Heart left ventricle (tissue), 16 donors: Measurements from ENCODE around the gene CUL7. TPM values are rescaled to one million over a fixed set of nuclear protein-coding genes. Genes with fewer than 3 reads are reported as not detected.

ENCODE experiments used
- ATAC-seq, 4 donors: fragments of 200-7000 bp; cut with Tn5 transposase; one replicate each; pipeline ENCODE4 v1.9.1; 2020 to 2022; ENCODE audit warnings: moderate library complexity in 4 of 4, mild to moderate bottlenecking in 3 of 4, moderate number of reproducible peaks in 1 of 4
- DNase-seq, 5 donors: peaks; one replicate each; pipeline ENCODE4 v3.0.0-alpha.2; 2020
- H3K27ac ChIP-seq, 12 donors: fragments of 200-600 bp; sonication (generic) in 4 of 12; one replicate each; pipeline versions ENCODE4 v1.5.0 to v1.8.0; 2016 to 2022; ENCODE audit warnings: mild to moderate bottlenecking in 2 of 12
- H3K27me3 ChIP-seq, 9 donors: fragments of 200-600 bp; sonication (generic) in 2 of 9; one replicate each; pipeline versions ENCODE4 v1.5.1 to v1.8.0; 2016 to 2022; ENCODE audit warnings: mild to moderate bottlenecking in 3 of 9
- H3K36me3 ChIP-seq, 9 donors: fragments of 200-600 bp; sonication (generic) in 2 of 9; one replicate each; pipeline versions ENCODE4 v1.5.0 to v1.8.0; 2018 to 2022; ENCODE audit warnings: mild to moderate bottlenecking in 2 of 9
- H3K4me1 ChIP-seq, 12 donors: fragments of 200-600 bp; sonication (generic) in 4 of 12; one replicate each; pipeline versions ENCODE4 v1.5.0 to v1.8.0; 2016 to 2022; ENCODE audit warnings: mild to moderate bottlenecking in 3 of 12
- H3K4me3 ChIP-seq, 12 donors: fragments of 200-600 bp; sonication (generic) in 4 of 12; one replicate each; pipeline versions ENCODE4 v1.5.0 to v1.8.0; 2017 to 2022; ENCODE audit warnings: mild to moderate bottlenecking in 9 of 12, moderate library complexity in 4 of 12
- H3K9me3 ChIP-seq, 12 donors: fragments of 200-600 bp; sonication (generic) in 4 of 12; one replicate each; pipeline versions ENCODE4 v1.5.0 to v1.8.0; 2016 to 2022; ENCODE audit warnings: mild to moderate bottlenecking in 1 of 12
- POLR2A ChIP-seq, 2 donors: fragments of 450-650 bp; IDR thresholded peaks; one replicate each; pipeline ENCODE4 v1.6.1; 2017; ENCODE audit warnings: antibody characterized with exemption in 2 of 2, mild to moderate bottlenecking in 2 of 2, moderate library complexity in 2 of 2
- WGBS, 4 donors: extraction: QIAGEN DNeasy Blood & Tissue Kit in 2 of 4; methylation state at CpG; one replicate each; pipeline versions ENCODE4 v1.1.5 to v1.1.7; 2013 to 2018; 5-methylcytosine and 5-hydroxymethylcytosine counted together
- intact Hi-C, 10 donors: fragments of 100-400 bp; cut with DNase I; formaldehyde crosslinking; loops; one replicate each; pipeline versions ENCODE4 v1.11.1 to v1.14.2; 2022
- long read RNA-seq, 3 donors: library from polyadenylated mRNA; unstranded; transcript quantifications; one replicate each; pipeline ENCODE4 v2.0.0, GENCODE V29; 2020 to 2021
- polyA plus RNA-seq, 2 donors: library from polyadenylated mRNA; stranded (reverse); fragments of 200-250 nt; gene quantifications; one replicate each; pipeline ENCODE4 v1.2.3, GENCODE V29; 2013
- total RNA-seq, 9 donors: library from RNA; depleted of rRNA in 2 of 9; stranded (reverse); fragments of >200 nt in 2 of 9; fragmentation: NEBNext Ultra II Directional in 3 of 9; extraction: Animal tissue kit (Norgen Biotek cat#: 25700) in 3 of 9; gene quantifications; one replicate each; pipeline versions ENCODE4 v1.1.0 to v1.2.4, GENCODE V29; 2016 to 2023
- TF ChIP-seq, protein P1 (sequence below), 12 donors: fragments of 200-600 bp; sonication (generic) in 4 of 12; IDR thresholded peaks; one replicate each; pipeline versions ENCODE4 v1.5.0 to v1.8.0; 2018 to 2022; ENCODE audit warnings: antibody characterized with exemption in 12 of 12, mild to moderate bottlenecking in 5 of 12
- donor health status: ischemic (EF 13 %, LVEDD 7.1; RV severe dilation, severe dysfunction).
- donor health status: healthy with polysubstance abuse.
- donor health status: DM: no; HTN: yes; CAD: no.
- donor health status: DM: no; HTN: no; CAD: no.
- donor health status: ischemic (EF 25% LVEDD 6.9; RV normal size, moderate dysfunction).
- donor health status: ischemic (EF 25% LVEDD 5.7; RV mildly dilated, moderate dysfunction).
- donor health status: healthy.
- donor health status: DM: yes; HTN: yes; CAD: no.
- donor health status: ischemic (EF 35%, LVEDD 5.7; RV mildly dilated, moderate dysfunction).
- donor health status: nonischemic (EF 11% LVEDD 7.7; RV severe dilation, severe dysfunction).
- donor health status: DM: yes; HTN: yes; CAD: no.
- donor health status: PGD.
- donor health status: ischemic (EF 29% LVEDD 5.4; RV normal size, mild dysfunction).
- donor health status: nonischemic (EF 23%, LVEDD 6.1; RV moderate dilation, normal function).

Gene CUL7
- total RNA-seq: 10 to 100 TPM in 2 of 9 donors, 1 to 10 TPM in 7; 5.6 to 13.2 (median 7.9) TPM
- 1 to 10 TPM; 3.5 to 6.1 TPM for polyA plus RNA-seq
- long read RNA-seq, donor 1, full-length matches to known transcripts: 2 of 19 reads
- long read RNA-seq, donor 1, partial matches to known transcripts: 13 of 19 reads
- long read RNA-seq, donor 1, other reads (novel, unspliced or antisense): 4 of 19 reads
- long read RNA-seq, donor 2, full-length matches to known transcripts: 2 of 21 reads
- long read RNA-seq, donor 2, partial matches to known transcripts: 10 of 21 reads
- long read RNA-seq, donor 2, other reads (novel, unspliced or antisense): 9 of 21 reads
- long read RNA-seq, donor 3, full-length matches to known transcripts: 4 of 10 reads
- long read RNA-seq, donor 3, partial matches to known transcripts: 5 of 10 reads
- long read RNA-seq, donor 3, other reads (novel, unspliced or antisense): 1 of 10 reads

DNA sequence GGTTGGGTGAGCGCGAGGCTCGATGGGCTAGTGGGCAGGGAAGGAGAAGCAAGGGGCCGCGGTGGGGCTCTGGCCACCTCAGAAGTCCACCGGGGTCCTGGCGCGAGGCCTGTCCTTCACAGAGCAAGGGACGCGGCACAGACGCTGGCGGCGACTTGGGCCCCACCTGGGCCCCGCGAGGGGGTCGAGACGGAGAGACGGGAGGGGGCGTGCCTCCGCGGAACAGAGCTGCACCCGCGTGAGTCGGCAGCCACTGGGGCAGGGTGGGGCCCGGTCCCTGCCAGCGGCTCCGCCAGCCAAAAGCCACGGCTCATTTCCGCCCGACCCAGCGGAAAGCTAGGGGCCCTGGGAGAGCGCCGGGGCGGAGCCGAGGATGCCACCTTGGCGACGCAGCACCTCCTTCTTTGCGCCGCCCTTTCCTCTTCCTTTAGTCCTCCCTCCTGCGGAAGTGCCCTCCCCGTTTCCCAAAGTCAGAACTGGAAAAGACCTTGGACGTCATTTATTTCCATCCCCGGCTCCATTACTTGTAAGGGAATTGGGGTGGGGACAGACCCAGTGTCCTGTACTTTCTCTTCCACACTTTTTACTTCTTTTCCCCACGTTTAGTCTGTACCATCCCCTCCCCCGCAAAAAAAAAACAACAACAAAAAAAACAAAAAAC, at the start of gene CUL7:
TSS of gene CUL7 (minus strand) at position 307 of the 661 bp plus-strand sequence. CDS start 1,063 bp downstream, outside the sequence.
- Histone ChIP-seq H3K27me3 (no peaks in the 10 kb centered on the region), H3K4me1 (peaks cover 0 to 34% (median 18%) of the 10 kb centered on the region in 12 donors), H3K4me3 (peak within 1 kb of the TSS; percentile 36 to 87 (median 74)), H3K9me3 (no peaks in the 10 kb centered on the region), H3K36me3 (peaks cover 0 to 53% (median 46%) of the 10 kb centered on the region in 9 donors), H3K27ac (peak within 1 kb of the TSS; percentile 81 to 97 (median 94))
- WGBS, 4 donors: 1 to 7% (median 2%) methylated on average over 14 to 45 of the region's 45 CpGs
- DNase-seq: peak; percentile 93 to 96 (median 96)
- peak in 1 of 2 donors; percentile 83 for TF ChIP-seq POLR2A (IDR thresholded peaks at IDR 0.05)
- TF ChIP-seq, protein P1, sequence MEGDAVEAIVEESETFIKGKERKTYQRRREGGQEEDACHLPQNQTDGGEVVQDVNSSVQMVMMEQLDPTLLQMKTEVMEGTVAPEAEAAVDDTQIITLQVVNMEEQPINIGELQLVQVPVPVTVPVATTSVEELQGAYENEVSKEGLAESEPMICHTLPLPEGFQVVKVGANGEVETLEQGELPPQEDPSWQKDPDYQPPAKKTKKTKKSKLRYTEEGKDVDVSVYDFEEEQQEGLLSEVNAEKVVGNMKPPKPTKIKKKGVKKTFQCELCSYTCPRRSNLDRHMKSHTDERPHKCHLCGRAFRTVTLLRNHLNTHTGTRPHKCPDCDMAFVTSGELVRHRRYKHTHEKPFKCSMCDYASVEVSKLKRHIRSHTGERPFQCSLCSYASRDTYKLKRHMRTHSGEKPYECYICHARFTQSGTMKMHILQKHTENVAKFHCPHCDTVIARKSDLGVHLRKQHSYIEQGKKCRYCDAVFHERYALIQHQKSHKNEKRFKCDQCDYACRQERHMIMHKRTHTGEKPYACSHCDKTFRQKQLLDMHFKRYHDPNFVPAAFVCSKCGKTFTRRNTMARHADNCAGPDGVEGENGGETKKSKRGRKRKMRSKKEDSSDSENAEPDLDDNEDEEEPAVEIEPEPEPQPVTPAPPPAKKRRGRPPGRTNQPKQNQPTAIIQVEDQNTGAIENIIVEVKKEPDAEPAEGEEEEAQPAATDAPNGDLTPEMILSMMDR (IDR thresholded peaks at IDR 0.05): peak in 3 of 12 donors; percentile 3 to 12 (median 7)
- peak; percentile 92 to 97 (median 96) for ATAC-seq
- intact Hi-C loops: loop anchor here in 6 of 10 donors (2.0 to 10.0 kb wide), 5 partner anchors 33 to 151 kb away; partner anchors contain the start of gene RRP36 (in 1 of the 6)

DNA sequence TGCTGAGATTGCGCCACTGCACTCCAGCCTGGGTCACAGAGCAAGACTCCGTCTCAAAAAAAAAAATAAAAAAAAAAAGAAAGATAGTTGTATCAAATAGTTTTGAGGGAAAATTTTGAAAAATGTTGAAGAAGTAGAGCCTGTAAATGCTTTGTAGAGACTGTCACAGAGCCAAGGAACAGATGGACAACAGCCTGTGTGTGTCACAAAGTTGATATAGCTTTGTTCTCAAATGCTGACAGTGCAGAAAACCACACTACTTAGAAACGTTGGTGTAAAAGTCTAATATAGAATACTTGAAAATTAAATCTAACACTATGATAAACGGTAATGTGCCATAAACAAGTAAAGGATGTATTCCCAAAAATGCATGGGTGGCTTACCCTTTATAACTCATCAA, 47.8 kb upstream of the CUL7 start:
- Histone ChIP-seq H3K27ac (no peak overlapping the region), H3K27me3 (no peaks in the 10 kb centered on the region), H3K4me1 (peaks cover 0 to 10% (median 2%) of the 10 kb centered on the region in 12 donors), H3K9me3 (no peaks in the 10 kb centered on the region), H3K4me3 (no peak overlapping the region), H3K36me3 (no peaks in the 10 kb centered on the region)
- 72 to 74% (median 74%) methylated on average over 4 of the region's 4 CpGs for WGBS, 4 donors
- no peak for ATAC-seq
- TF ChIP-seq, protein P1 (IDR thresholded peaks at IDR 0.05): no peak
- no peak for TF ChIP-seq POLR2A (IDR thresholded peaks at IDR 0.05)
- no peak for DNase-seq
- intact Hi-C loops: no loop called here

DNA sequence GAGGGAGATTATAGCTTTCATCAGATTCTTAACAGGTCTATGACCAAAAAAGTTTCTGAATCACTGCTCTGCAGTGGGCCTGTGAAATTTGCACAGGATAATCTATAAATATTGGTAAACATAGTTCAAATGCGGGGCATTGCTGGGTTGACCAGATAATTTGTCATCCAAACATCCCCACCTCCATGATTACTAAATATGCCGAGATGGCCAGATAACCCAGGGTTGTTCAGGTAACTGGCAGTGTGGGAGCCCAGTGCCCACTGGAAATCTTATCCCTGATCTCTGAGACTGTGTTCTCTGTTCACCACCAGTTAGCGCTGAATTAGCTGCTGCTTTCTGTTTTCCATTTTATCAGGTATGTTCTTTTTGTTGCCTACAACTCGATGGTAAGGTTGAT, 43.9 kb upstream of the CUL7 start:
- Histone ChIP-seq H3K36me3 (no peaks in the 10 kb centered on the region), H3K27ac (no peak overlapping the region), H3K4me3 (no peak overlapping the region), H3K27me3 (no peaks in the 10 kb centered on the region), H3K4me1 (peaks cover 0 to 20% (median 3%) of the 10 kb centered on the region in 12 donors), H3K9me3 (no peaks in the 10 kb centered on the region)
- no peak for DNase-seq
- no peak for ATAC-seq
- 81 to 89% (median 87%) methylated on average over 4 of the region's 4 CpGs for WGBS, 4 donors
- TF ChIP-seq, protein P1 (IDR thresholded peaks at IDR 0.05): no peak
- no peak for TF ChIP-seq POLR2A (IDR thresholded peaks at IDR 0.05)
- intact Hi-C loops: no loop called here

DNA sequence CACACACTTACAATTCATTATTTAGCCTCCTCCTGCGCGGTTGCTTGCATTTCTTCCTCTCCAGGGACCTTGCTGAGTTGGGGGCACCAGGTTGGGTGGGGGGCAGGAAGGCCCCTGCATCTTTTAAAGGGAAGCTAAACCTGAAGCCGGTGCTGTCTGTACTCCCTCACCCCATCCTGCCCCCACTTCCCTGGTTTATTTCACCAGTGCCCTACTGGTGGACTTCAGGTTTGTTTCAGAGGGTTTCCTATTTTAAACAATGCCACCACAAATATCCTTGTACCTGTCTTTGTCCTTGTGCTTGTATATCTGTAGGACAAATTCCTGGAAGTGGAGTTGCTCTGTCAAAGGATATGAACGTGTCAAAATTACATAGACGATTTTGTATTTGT, 43.4 kb upstream of the CUL7 start:
- H3K36me3 ChIP-seq: no peaks in the 10 kb centered on the region
- H3K4me3 ChIP-seq: no peak overlapping the region
- H3K9me3 ChIP-seq: no peaks in the 10 kb centered on the region
- peaks cover 0 to 20% (median 3%) of the 10 kb centered on the region in 12 donors for H3K4me1 ChIP-seq
- TF ChIP-seq, protein P1 (IDR thresholded peaks at IDR 0.05): no peak
- TF ChIP-seq POLR2A (IDR thresholded peaks at IDR 0.05): no peak
- no peak overlapping the region for H3K27ac ChIP-seq
- intact Hi-C loops: no loop called here
- ATAC-seq: no peak
- WGBS, 4 donors: 24 to 44% (median 35%) methylated on average over 5 of the region's 5 CpGs
- no peak for DNase-seq
- H3K27me3 ChIP-seq: no peaks in the 10 kb centered on the region
